SU-DHL-6 (cell line): Measurements from ENCODE around the gene AKAP12.

Source experiments
- H2AFZ ChIP-seq: fragments of 200-600 bp; sonication (generic); 2 replicates; pipeline ENCODE4 v1.6.1; 2014; ENCODE audit warnings: low read depth, mild to moderate bottlenecking, moderate library complexity, mixed read lengths, antibody characterized with exemption, low read length; ENCODE audit not compliant: severe bottlenecking
- H3F3A ChIP-seq: fragments of 200-600 bp; shearing (Covaris generic); 2 replicates; pipeline ENCODE4 v1.6.0; 2016; ENCODE audit warnings: antibody characterized with exemption, mild to moderate bottlenecking; ENCODE audit not compliant: insufficient read depth
- H3K27ac ChIP-seq: fragments of 200-600 bp; sonication (generic); 2 replicates; pipeline ENCODE4 v1.5.1; 2016; ENCODE audit warnings: low read depth, mild to moderate bottlenecking, low read length, moderate library complexity, mixed read lengths
- H3K27me3 ChIP-seq: fragments of 200-600 bp; sonication (generic), shearing (Covaris generic); 2 replicates; pipeline ENCODE4 v1.6.0; 2014; ENCODE audit warnings: mild to moderate bottlenecking, low read length
- H3K36me3 ChIP-seq: fragments of 200-600 bp; sonication (generic); 2 replicates; pipeline ENCODE4 v1.6.1; 2014; ENCODE audit warnings: mild to moderate bottlenecking, low read length, mixed read lengths
- H3K4me2 ChIP-seq: fragments of 300-600, 200-600 bp; shearing (Covaris generic), sonication (generic); 2 replicates; pipeline ENCODE4 v1.6.0; 2014; ENCODE audit warnings: low read length, low read depth, mild to moderate bottlenecking; ENCODE audit not compliant: poor library complexity, severe bottlenecking
- H3K4me3 ChIP-seq: fragments of 200-600 bp; sonication (generic); 2 replicates; pipeline ENCODE4 v1.5.1; 2014; ENCODE audit warnings: antibody characterized with exemption, low read length, mild to moderate bottlenecking, mixed read lengths; ENCODE audit not compliant: insufficient read depth, poor library complexity, severe bottlenecking
- H3K79me2 ChIP-seq: fragments of 200-600 bp; sonication (generic); 2 replicates; pipeline ENCODE4 v1.6.1; 2014; ENCODE audit warnings: mild to moderate bottlenecking, low read length, moderate library complexity; ENCODE audit not compliant: insufficient read depth
- H3K9ac ChIP-seq: fragments of 200-600 bp; sonication (generic); 2 replicates; pipeline ENCODE4 v1.7.0; 2014; ENCODE audit warnings: mild to moderate bottlenecking, low read length
- H3K9me2 ChIP-seq: fragments of 200-600 bp; sonication (generic); replicated peaks from 2 replicates; pipeline ENCODE4 v1.6.1; 2014; ENCODE audit warnings: low read length; ENCODE audit not compliant: insufficient read depth
- H3K9me3 ChIP-seq: fragments of 200-600 bp; sonication (generic); 2 replicates; pipeline ENCODE4 v1.6.1; 2014; ENCODE audit warnings: low read length, mixed read lengths; ENCODE audit not compliant: insufficient read depth
- H4K20me1 ChIP-seq: fragments of 200-600 bp; sonication (generic); 2 replicates; pipeline ENCODE4 v1.6.1; 2014; ENCODE audit warnings: low read depth, mild to moderate bottlenecking, antibody characterized with exemption, low read length, moderate library complexity, mixed read lengths
- CTCF ChIP-seq: fragments of 200-600 bp; sonication (generic); IDR thresholded peaks from one replicate; pipeline ENCODE4 v1.5.1; 2017; ENCODE audit warnings: antibody characterized with exemption, mild to moderate bottlenecking, low read length, moderate library complexity; ENCODE audit not compliant: insufficient read depth, poor library complexity, severe bottlenecking
- EZH2phosphoT487 ChIP-seq: fragments of 200-600 bp; sonication (generic), shearing (Covaris generic); conservative IDR thresholded peaks from 2 replicates; pipeline ENCODE4 v1.6.1; 2018; ENCODE audit warnings: mild to moderate bottlenecking, antibody characterized with exemption, low read length, moderate library complexity, mixed read lengths

Gene AKAP12

GRCh38 chr6:151306269-151306783 is 66.6 kb downstream of the AKAP12 start:
- H3K9me2 ChIP-seq: no peaks in the 10 kb centered on the region
- H3K4me3 ChIP-seq: no peak overlapping the region
- H3K27ac ChIP-seq: no peak overlapping the region
- no peak overlapping the region for H3K9ac ChIP-seq
- no peaks in the 10 kb centered on the region for H3K36me3 ChIP-seq
- H3K9me3 ChIP-seq: no peaks in the 10 kb centered on the region
- no peaks in the 10 kb centered on the region for H3K27me3 ChIP-seq
- no peak overlapping the region for H3K4me2 ChIP-seq
- no peaks in the 10 kb centered on the region for H4K20me1 ChIP-seq
- no peaks in the 10 kb centered on the region for H3K79me2 ChIP-seq
- no peak overlapping the region for H2AFZ ChIP-seq
- no peak for TF ChIP-seq EZH2phosphoT487
- TF ChIP-seq CTCF: no peak
- no peaks in the 10 kb centered on the region for H3F3A ChIP-seq

DNA sequence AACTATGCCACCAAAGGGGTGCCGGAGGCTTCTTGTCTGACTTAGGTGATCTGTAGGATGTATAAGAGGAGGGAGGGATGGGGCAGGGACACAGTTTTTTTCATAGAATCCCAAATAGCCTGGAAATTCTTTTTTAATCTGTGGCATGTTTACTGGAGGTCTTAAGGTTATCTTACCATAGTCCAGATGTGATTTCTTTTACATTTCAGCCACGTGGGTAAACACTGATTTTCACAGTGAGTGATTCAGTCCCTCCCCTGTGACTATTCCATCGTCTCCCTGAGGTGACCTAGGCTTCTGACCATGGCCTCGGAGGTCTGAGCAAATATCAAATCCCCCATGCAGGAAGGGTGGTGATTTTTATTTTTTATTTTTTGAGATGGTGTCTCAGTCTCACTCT is 67.7 kb downstream of the AKAP12 start:
- H3F3A ChIP-seq: no peaks in the 10 kb centered on the region
- H3K79me2 ChIP-seq: no peaks in the 10 kb centered on the region
- no peak overlapping the region for H3K9ac ChIP-seq
- H3K9me3 ChIP-seq: no peaks in the 10 kb centered on the region
- no peaks in the 10 kb centered on the region for H3K27me3 ChIP-seq
- no peaks in the 10 kb centered on the region for H3K9me2 ChIP-seq
- H2AFZ ChIP-seq: no peak overlapping the region
- no peaks in the 10 kb centered on the region for H4K20me1 ChIP-seq
- no peak overlapping the region for H3K27ac ChIP-seq
- H3K4me3 ChIP-seq: no peak overlapping the region
- no peaks in the 10 kb centered on the region for H3K36me3 ChIP-seq
- no peak for TF ChIP-seq EZH2phosphoT487
- no peak for TF ChIP-seq CTCF
- no peak overlapping the region for H3K4me2 ChIP-seq

- Histone ChIP-seq H3K4me2 (no peak overlapping the region), H2AFZ (no peak overlapping the region), H3K79me2 (no peaks in the 10 kb centered on the region), H3K27me3 (no peaks in the 10 kb centered on the region), H3F3A (no peaks in the 10 kb centered on the region), H3K4me3 (no peak overlapping the region), H4K20me1 (no peaks in the 10 kb centered on the region), H3K36me3 (no peaks in the 10 kb centered on the region), H3K9me3 (no peaks in the 10 kb centered on the region), H3K27ac (no peak overlapping the region), H3K9ac (no peak overlapping the region), H3K9me2 (no peaks in the 10 kb centered on the region)
- TF ChIP-seq CTCF: no peak
- TF ChIP-seq EZH2phosphoT487: no peak
Measured at GRCh38 chr6:151309619-151310018, 69.9 kb downstream of the AKAP12 start.

GRCh38 chr6:151310279-151310678 is 70.5 kb downstream of the AKAP12 start:
- Histone ChIP-seq H3K4me2 (no peak overlapping the region), H3F3A (no peaks in the 10 kb centered on the region), H4K20me1 (no peaks in the 10 kb centered on the region), H3K9me3 (no peaks in the 10 kb centered on the region), H2AFZ (no peak overlapping the region), H3K36me3 (no peaks in the 10 kb centered on the region), H3K27me3 (no peaks in the 10 kb centered on the region), H3K79me2 (no peaks in the 10 kb centered on the region), H3K27ac (no peak overlapping the region), H3K9ac (no peak overlapping the region), H3K9me2 (no peaks in the 10 kb centered on the region), H3K4me3 (no peak overlapping the region)
- TF ChIP-seq CTCF (no peak), EZH2phosphoT487 (no peak)
